Vagina (tissue), 2 donors: Measurements from ENCODE around the gene NAA80. TPM values are rescaled to one million over a fixed set of nuclear protein-coding genes. Genes with fewer than 3 reads are reported as not detected.
A peak's percentile ranks its signal among the peaks of the same experiment; 100 is the strongest.

Experiments
- DNase-seq, 2 donors: peaks; one replicate each; pipeline ENCODE4 v3.0.0-alpha.2; 2017; ENCODE audit errors: extremely low spot score in 2 of 2
- H3K27ac ChIP-seq: fragments of 200-600 bp; sonication (generic); one replicate; pipeline ENCODE4 v1.5.1; 2019
- H3K27me3 ChIP-seq: fragments of 200-600 bp; sonication (generic); one replicate; pipeline ENCODE4 v1.5.1; 2019
- H3K36me3 ChIP-seq, 2 donors: fragments of 200-600 bp; sonication (generic); one replicate each; pipeline ENCODE4 v1.5.1; 2017 to 2019
- H3K4me1 ChIP-seq: fragments of 200-600 bp; sonication (generic); one replicate; pipeline ENCODE4 v1.5.1; 2019
- H3K4me3 ChIP-seq, 2 donors: fragments of 200-600 bp; sonication (generic); 1 replicate in 1 of 2; 2 replicates in 1 of 2; pipeline ENCODE4 v1.5.1; 2016 to 2019
- H3K9me3 ChIP-seq: fragments of 200-600 bp; sonication (generic); one replicate; pipeline ENCODE4 v1.5.1; 2019
- POLR2A ChIP-seq, 2 donors: fragments of 450-650 bp; IDR thresholded peaks; one replicate each; pipeline ENCODE4 v1.6.1; 2017; ENCODE audit warnings: antibody characterized with exemption in 2 of 2, mild to moderate bottlenecking in 2 of 2, moderate library complexity in 2 of 2
- POLR2AphosphoS5 ChIP-seq, 2 donors: sonication (generic); formaldehyde crosslinking; IDR thresholded peaks; one replicate each; pipeline ENCODE4 v1.9.0; 2017; ENCODE audit warnings: antibody characterized with exemption in 2 of 2, mild to moderate bottlenecking in 2 of 2, low read depth in 1 of 2; ENCODE audit not compliant: insufficient read depth in 1 of 2
- intact Hi-C: fragments of 100-400 bp; cut with DNase I; formaldehyde crosslinking; loops from one replicate; pipeline ENCODE4 v1.15.1; 2023
- total RNA-seq: library from RNA; depleted of rRNA; stranded (reverse); fragments of >200 nt; gene quantifications from one replicate; pipeline ENCODE4 v1.2.3, GENCODE V29; 2016
- TF ChIP-seq, protein P1 (sequence below), 3 experiments: fragments of 450-650 bp in 2 of 3; fragments of 200-600 bp in 1 of 3; sonication (generic) in 1 of 3; IDR thresholded peaks; one replicate each; pipeline ENCODE4 v1.5.1; 2017 to 2019; ENCODE audit warnings: antibody characterized with exemption in 3 of 3, mild to moderate bottlenecking in 2 of 3, moderate library complexity in 2 of 3

NAA80 gene
- total RNA-seq, 1 donor from 2014 or later, result 10.1 TPM

DNA sequence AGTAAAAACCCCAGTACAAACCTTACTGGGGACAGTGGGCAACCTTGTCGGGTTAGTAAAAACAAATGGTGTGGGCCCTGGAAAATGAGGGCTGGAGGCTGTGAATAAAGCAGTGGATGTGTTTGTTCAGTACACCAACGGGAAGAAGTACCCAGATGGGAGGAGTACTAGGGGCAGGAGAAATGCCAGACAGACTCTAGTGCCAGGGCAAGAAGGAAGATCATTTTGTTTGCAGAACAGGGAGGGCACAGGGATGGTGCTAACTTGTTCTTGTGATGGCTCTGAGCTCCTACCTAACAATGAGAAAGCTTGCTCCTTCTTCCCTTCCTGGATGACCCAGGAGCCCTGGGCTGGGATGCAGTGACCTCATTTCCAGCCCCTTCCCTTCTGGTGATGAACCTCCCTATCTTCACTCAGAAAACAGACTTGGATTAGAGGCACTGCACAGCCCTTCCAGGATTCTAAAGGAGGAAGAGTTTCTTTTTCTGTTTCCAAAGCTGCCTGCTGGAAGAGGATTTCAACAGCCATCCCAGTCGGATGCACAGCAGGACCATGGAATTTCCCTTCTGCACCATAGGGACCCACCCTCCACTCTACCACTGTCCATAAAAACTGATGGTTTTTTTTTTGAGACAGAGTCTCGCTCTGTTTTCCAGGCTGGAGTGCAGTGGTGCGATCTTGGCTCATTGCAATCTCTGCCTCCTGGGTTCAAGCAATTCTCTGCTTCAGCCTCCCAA lies 35.3 kb upstream of the NAA80 start:
- Histone ChIP-seq H3K36me3 (peaks cover 0 to 27% of the 10 kb centered on the region in 2 donors), H3K27ac (peak overlapping the region; percentile 66), H3K4me1 (peaks cover 62% of the 10 kb centered on the region), H3K9me3 (no peaks in the 10 kb centered on the region), H3K27me3 (no peaks in the 10 kb centered on the region), H3K4me3 (no peak overlapping the region)
- TF ChIP-seq, protein P1, sequence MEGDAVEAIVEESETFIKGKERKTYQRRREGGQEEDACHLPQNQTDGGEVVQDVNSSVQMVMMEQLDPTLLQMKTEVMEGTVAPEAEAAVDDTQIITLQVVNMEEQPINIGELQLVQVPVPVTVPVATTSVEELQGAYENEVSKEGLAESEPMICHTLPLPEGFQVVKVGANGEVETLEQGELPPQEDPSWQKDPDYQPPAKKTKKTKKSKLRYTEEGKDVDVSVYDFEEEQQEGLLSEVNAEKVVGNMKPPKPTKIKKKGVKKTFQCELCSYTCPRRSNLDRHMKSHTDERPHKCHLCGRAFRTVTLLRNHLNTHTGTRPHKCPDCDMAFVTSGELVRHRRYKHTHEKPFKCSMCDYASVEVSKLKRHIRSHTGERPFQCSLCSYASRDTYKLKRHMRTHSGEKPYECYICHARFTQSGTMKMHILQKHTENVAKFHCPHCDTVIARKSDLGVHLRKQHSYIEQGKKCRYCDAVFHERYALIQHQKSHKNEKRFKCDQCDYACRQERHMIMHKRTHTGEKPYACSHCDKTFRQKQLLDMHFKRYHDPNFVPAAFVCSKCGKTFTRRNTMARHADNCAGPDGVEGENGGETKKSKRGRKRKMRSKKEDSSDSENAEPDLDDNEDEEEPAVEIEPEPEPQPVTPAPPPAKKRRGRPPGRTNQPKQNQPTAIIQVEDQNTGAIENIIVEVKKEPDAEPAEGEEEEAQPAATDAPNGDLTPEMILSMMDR (IDR thresholded peaks at IDR 0.05), result no peak
- TF ChIP-seq POLR2AphosphoS5 (IDR thresholded peaks at IDR 0.05; ENCODE audit: insufficient read depth in 1 of 2, low read depth in 1 of 2) (no peak), POLR2A (IDR thresholded peaks at IDR 0.05) (no peak)
- DNase-seq, result no peak
- intact Hi-C loops, result no loop called here

DNA sequence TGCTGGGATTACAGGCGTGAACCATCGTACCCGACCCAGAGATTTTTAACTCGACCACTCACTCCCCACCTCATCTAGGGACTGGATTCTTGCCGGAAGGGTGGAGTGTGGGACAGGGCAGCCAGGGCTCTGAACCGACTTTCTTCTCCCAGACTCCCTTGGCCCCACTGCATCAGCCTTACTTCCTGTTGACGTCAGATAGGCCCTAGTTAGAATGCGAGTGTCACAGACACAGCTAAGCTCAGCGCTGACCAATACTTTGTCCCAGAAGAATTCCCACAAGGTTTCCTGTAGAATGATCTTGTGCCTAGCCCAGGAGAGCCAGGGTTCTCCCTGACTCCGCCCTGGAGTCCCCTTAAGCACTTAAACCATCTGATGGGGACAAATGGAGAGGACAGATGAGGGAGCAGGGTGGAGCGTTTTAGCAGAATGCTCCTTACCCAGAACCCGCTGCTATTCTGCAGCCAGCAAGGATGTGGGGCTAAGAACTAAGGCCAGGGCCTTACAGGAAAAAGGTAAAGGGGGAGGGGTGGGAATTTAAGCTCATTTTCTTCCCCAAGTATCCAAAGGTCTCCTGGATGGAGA lies 34.6 kb upstream of the NAA80 start:
- Histone ChIP-seq H3K9me3 (no peaks in the 10 kb centered on the region), H3K27ac (peak overlapping the region; percentile 66), H3K27me3 (no peaks in the 10 kb centered on the region), H3K36me3 (peaks cover 0 to 30% of the 10 kb centered on the region in 2 donors), H3K4me1 (peaks cover 56% of the 10 kb centered on the region), H3K4me3 (peak overlapping the region in 1 of 2 donors; percentile 3)
- TF ChIP-seq, protein P1 (IDR thresholded peaks at IDR 0.05), result no peak
- peak in 1 of 2 donors; percentile 17 for TF ChIP-seq POLR2AphosphoS5 (IDR thresholded peaks at IDR 0.05; ENCODE audit: insufficient read depth in 1 of 2, low read depth in 1 of 2)
- intact Hi-C loops, result no loop called here
- no peak for DNase-seq

DNA sequence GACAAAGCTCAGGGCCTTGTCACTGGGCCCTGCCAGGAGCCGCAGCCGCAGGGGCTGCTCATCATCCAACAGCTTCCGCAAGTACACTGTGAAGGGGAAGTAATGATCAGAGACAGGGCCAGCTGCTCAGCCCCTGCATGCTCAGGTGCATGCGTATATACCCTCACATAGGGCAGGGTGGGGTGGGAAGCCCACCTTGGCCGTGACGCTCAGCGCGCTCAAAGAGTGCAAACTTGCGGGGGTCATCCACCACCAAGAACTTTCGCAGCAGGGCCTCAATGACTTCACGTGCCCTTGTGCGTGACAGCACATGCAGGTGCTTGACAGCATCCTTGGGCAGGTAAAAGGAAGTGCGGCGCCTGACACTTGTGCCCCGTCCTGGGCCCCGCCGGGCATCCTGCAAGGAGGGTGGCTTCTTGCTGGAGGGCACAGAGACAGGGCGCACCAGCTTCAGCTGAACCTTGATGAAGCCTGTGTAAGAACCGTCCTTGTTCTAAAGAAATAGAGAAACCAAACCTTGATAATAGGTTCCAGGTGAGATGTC lies 32.2 kb upstream of the NAA80 start:
- no peaks in the 10 kb centered on the region for H3K27me3 ChIP-seq
- H3K9me3 ChIP-seq, result no peaks in the 10 kb centered on the region
- peaks cover 0 to 30% of the 10 kb centered on the region in 2 donors for H3K36me3 ChIP-seq
- H3K27ac ChIP-seq, result no peak overlapping the region
- TF ChIP-seq POLR2AphosphoS5 (IDR thresholded peaks at IDR 0.05; ENCODE audit: insufficient read depth in 1 of 2, low read depth in 1 of 2), result no peak
- TF ChIP-seq, protein P1 (IDR thresholded peaks at IDR 0.05), result no peak
- no peak for TF ChIP-seq POLR2A (IDR thresholded peaks at IDR 0.05)
- intact Hi-C loops, result no loop called here
- H3K4me3 ChIP-seq, result no peak overlapping the region
- peaks cover 55% of the 10 kb centered on the region for H3K4me1 ChIP-seq
- no peak for DNase-seq

DNA sequence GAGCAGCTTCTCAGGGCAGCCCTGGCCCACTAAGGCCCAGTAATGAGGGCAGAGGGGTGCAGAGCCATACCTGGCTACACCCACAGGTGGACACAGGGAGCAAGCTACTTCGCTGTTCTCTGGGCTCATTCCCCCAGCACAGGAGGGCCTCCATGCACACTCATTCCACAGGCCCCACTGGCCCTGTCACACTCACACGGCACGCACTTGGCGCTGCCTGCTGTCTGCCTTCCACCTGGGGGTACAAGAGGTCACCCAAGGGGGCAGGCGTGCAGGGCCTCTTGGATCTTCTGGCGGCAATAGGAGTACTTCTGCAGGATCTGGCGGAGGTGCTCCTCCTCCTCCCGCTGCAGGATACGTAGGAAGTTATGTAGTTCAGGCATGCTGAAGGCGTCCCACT lies 31.1 kb upstream of the NAA80 start:
- H3K4me1 ChIP-seq, result peaks cover 44% of the 10 kb centered on the region
- TF ChIP-seq POLR2AphosphoS5 (IDR thresholded peaks at IDR 0.05; ENCODE audit: insufficient read depth in 1 of 2, low read depth in 1 of 2) (no peak), POLR2A (IDR thresholded peaks at IDR 0.05) (no peak)
- TF ChIP-seq, protein P1 (IDR thresholded peaks at IDR 0.05), result no peak
- H3K4me3 ChIP-seq, result no peak overlapping the region
- no peaks in the 10 kb centered on the region for H3K9me3 ChIP-seq
- DNase-seq, result no peak
- peaks cover 0 to 38% of the 10 kb centered on the region in 2 donors for H3K36me3 ChIP-seq
- no peak overlapping the region for H3K27ac ChIP-seq
- H3K27me3 ChIP-seq, result no peaks in the 10 kb centered on the region
- intact Hi-C loops, result no loop called here
